Measurements from ENCODE around the gene SRD5A2.

GRCh38 chr2:31483246-31483645, 97.5 kb downstream of the SRD5A2 start:
- TF ChIP-seq POLR2AphosphoS5 (IDR thresholded peaks at IDR 0.05) (no peak), CTCF (IDR thresholded peaks at IDR 0.05) (no peak), POLR2A (IDR thresholded peaks at IDR 0.05) (no peak)
